ENCODE data around the gene RNASE11. TPM values are rescaled to one million over a fixed set of nuclear protein-coding genes. Genes with fewer than 3 reads are reported as not detected.

Gene RNASE11
- total and polyA plus RNA-seq, 2 of the 4 experiments (the other 2 are of a cell fraction): not detected

- Histone ChIP-seq H3K56ac (ENCODE audit: extremely low read depth, insufficient read depth, low read length) (no peak overlapping the region), H3K4ac (ENCODE audit: low read depth, low read length) (no peak overlapping the region), H4K91ac (ENCODE audit: insufficient read depth, low read depth, low read length) (no peak overlapping the region), H3K4me1 (ENCODE audit: control insufficient read depth, insufficient read depth, low read length) (no peaks in the 10 kb centered on the region), H4K8ac (ENCODE audit: low read depth in 2 of 2, low read length in 2 of 2) (no peak overlapping the region), H3K9ac (ENCODE audit: low read depth, low read length) (no peak overlapping the region), H3K23ac (ENCODE audit: low read depth, low read length) (no peak overlapping the region), H2AK9ac (replicated peaks; ENCODE audit: low read depth, low read length, poor library complexity) (no peak overlapping the region), H3K4me2 (ENCODE audit: low read depth, low read length) (no peak overlapping the region), H3K18ac (ENCODE audit: low read depth, low read length) (no peak overlapping the region), H3K4me3 (ENCODE audit: insufficient read depth, low read depth, low read length) (no peak overlapping the region), H2BK5ac (ENCODE audit: low read depth, low read length, poor library complexity, severe bottlenecking) (no peak overlapping the region), H3K27ac (ENCODE audit: insufficient read depth, low read length) (no peak overlapping the region), H3K14ac (replicated peaks; ENCODE audit: low read depth, low read length) (no peak overlapping the region), H4K5ac (ENCODE audit: low read depth, low read length) (no peak overlapping the region), H3K9me3 (ENCODE audit: control insufficient read depth, insufficient read depth, low read length) (no peaks in the 10 kb centered on the region), H3K79me1 (ENCODE audit: low read depth in 1 of 2, low read length in 2 of 2) (no peaks in the 10 kb centered on the region), H3K36me3 (ENCODE audit: control insufficient read depth, insufficient read depth, low read length) (no peaks in the 10 kb centered on the region), H2BK20ac (ENCODE audit: low read depth, low read length) (no peak overlapping the region), H3K27me3 (ENCODE audit: control insufficient read depth, insufficient read depth, low read length) (no peaks in the 10 kb centered on the region), H2BK120ac (ENCODE audit: low read depth, low read length) (no peak overlapping the region), H3K9me1 (ENCODE audit: insufficient read depth, low read length) (no peaks in the 10 kb centered on the region), H4K20me1 (ENCODE audit: insufficient read depth, low read length) (no peaks in the 10 kb centered on the region), H2BK15ac (ENCODE audit: low read depth, low read length) (no peak overlapping the region), H2AFZ (replicated peaks; ENCODE audit: low read length, poor library complexity) (no peak overlapping the region), H2AK5ac (ENCODE audit: low read depth, low read length) (no peak overlapping the region)
- ChIA-PET POLR2A (ENCODE audit: unreplicated experiment) (no interaction called here), CTCF (no interaction called here)
- BruUV-seq (replicated peaks): no TSS peak
- WGBS, 2 experiments (ENCODE audit: extremely low coverage in 2 of 2, insufficient read length in 1 of 2): no CpG with 5 or more reads among the region's 2 CpGs
- DNase-seq (no peak), ATAC-seq (ENCODE audit: low read depth) (no peak)
- TF ChIP-seq RCOR1 (IDR thresholded peaks at IDR 0.05; ENCODE audit: insufficient replicate concordance, low read length): no peak
- TF ChIP-seq SMC3 (IDR thresholded peaks at IDR 0.05; ENCODE audit: low read depth, low read length): no peak
- TF ChIP-seq MAZ (IDR thresholded peaks at IDR 0.05; ENCODE audit: borderline replicate concordance, low read depth, low read length): no peak
- TF ChIP-seq, protein P1, sequence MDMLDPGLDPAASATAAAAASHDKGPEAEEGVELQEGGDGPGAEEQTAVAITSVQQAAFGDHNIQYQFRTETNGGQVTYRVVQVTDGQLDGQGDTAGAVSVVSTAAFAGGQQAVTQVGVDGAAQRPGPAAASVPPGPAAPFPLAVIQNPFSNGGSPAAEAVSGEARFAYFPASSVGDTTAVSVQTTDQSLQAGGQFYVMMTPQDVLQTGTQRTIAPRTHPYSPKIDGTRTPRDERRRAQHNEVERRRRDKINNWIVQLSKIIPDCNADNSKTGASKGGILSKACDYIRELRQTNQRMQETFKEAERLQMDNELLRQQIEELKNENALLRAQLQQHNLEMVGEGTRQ (IDR thresholded peaks at IDR 0.05; ENCODE audit: low read depth, low read length): no peak
- no peak for TF ChIP-seq POLR2A (IDR thresholded peaks at IDR 0.05; ENCODE audit: low read depth, low read length)
- TF ChIP-seq RFX5 (IDR thresholded peaks at IDR 0.05; ENCODE audit: low read depth, low read length): no peak
- no peak for TF ChIP-seq CHD1 (IDR thresholded peaks at IDR 0.05; ENCODE audit: low read depth, low read length)
- no peak for TF ChIP-seq BHLHE40 (IDR thresholded peaks at IDR 0.05; ENCODE audit: low read depth, low read length)
- no peak for TF ChIP-seq NFE2L2 (IDR thresholded peaks at IDR 0.05; ENCODE audit: low read depth, low read length)
- no peak for TF ChIP-seq ELK1 (IDR thresholded peaks at IDR 0.05; ENCODE audit: borderline replicate concordance, low read depth, low read length)
- no peak for TF ChIP-seq RAD21 (IDR thresholded peaks at IDR 0.05; ENCODE audit: low read length)
- TF ChIP-seq MXI1 (IDR thresholded peaks at IDR 0.05; ENCODE audit: borderline replicate concordance, low read depth, low read length): no peak
- TF ChIP-seq FOS (IDR thresholded peaks at IDR 0.05; ENCODE audit: low read depth, low read length): no peak
- TF ChIP-seq CEBPB (IDR thresholded peaks at IDR 0.05; ENCODE audit: low read depth, low read length): no peak
- TF ChIP-seq MAFK (IDR thresholded peaks at IDR 0.05; ENCODE audit: low read depth, low read length): no peak
- TF ChIP-seq CTCF (conservative IDR thresholded peaks at IDR 0.05; ENCODE audit: low read depth, low read length): no peak
- intact Hi-C loops (cut with micrococcal nuclease): no loop called here
- in situ Hi-C loops (cut with MboI; ENCODE audit: low sequenced_read_pairs): no loop called here
- dilution Hi-C loops (cut with HindIII; ENCODE audit: low sequenced_read_pairs, unreplicated experiment): no loop called here
These were observed 28.3 kb downstream of the RNASE11 start for GRCh38 chr14:20559461-20559904.

Data from IMR-90 (cell line).